IPS DF 6.9 (cell line): ENCODE results near the gene TPRA1.

Experiments
- DNase-seq: peaks from one replicate; pipeline ENCODE4 v3.0.0-alpha.2; 2013; ENCODE audit warnings: low read depth, low spot score
- H3K27ac ChIP-seq: one replicate; pipeline ENCODE4 v1.5.1; 2013; ENCODE audit warnings: low read length, control low read depth
- H3K27me3 ChIP-seq: 2 replicates; pipeline ENCODE4 v1.6.1; 2013; ENCODE audit warnings: mild to moderate bottlenecking, low read length; ENCODE audit not compliant: control insufficient read depth, insufficient read depth
- H3K36me3 ChIP-seq: 2 replicates; pipeline ENCODE4 v1.6.1; 2013; ENCODE audit warnings: low read length; ENCODE audit not compliant: control insufficient read depth, insufficient read depth
- H3K4me1 ChIP-seq: 2 replicates; pipeline ENCODE4 v1.6.1; 2013; ENCODE audit warnings: low read length; ENCODE audit not compliant: control insufficient read depth, insufficient read depth
- H3K4me3 ChIP-seq: 2 replicates; pipeline ENCODE4 v1.5.1; 2013; ENCODE audit warnings: mild to moderate bottlenecking, low read length
- H3K9me3 ChIP-seq: 2 replicates; pipeline ENCODE4 v1.6.1; 2013; ENCODE audit warnings: low read length, inconsistent platforms; ENCODE audit not compliant: control insufficient read depth, insufficient read depth
- WGBS: extraction: QIAGEN DNeasy Blood & Tissue Kit; methylation state at CpG from one replicate; pipeline ENCODE4 v1.1.7; 2013; ENCODE audit warnings: mixed read lengths, missing lambda C conversion rate; ENCODE audit not compliant: insufficient read length, insufficient coverage; 5-methylcytosine and 5-hydroxymethylcytosine counted together

TPRA1 gene

GRCh38 chr3:127590593-127591465, at the start of gene TPRA1:
Gene TPRA1 (minus strand): TSS chr3:127590733. CDS start chr3:127580146, 10,587 bp downstream.
- no peaks in the 10 kb centered on the region for H3K9me3 ChIP-seq
- H3K4me3 ChIP-seq, result peak within 1 kb of the TSS; percentile 81
- DNase-seq, result peak; percentile 83
- no peak within 1 kb of the TSS for H3K27ac ChIP-seq
- no peaks in the 10 kb centered on the region for H3K36me3 ChIP-seq
- no peaks in the 10 kb centered on the region for H3K27me3 ChIP-seq
- WGBS, result no CpG with 5 or more reads among the region's 72 CpGs
- H3K4me1 ChIP-seq, result peaks cover 1% of the 10 kb centered on the region; the same call in 1 of the 2 replicates

GRCh38 chr3:127640042-127640355, 49.5 kb upstream of the TPRA1 start:
- Histone ChIP-seq H3K9me3 (0 out of 2 replicates have a peak, but pooled peaks cover 1% of the 10 kb centered on the region), H3K27ac (no peak overlapping the region), H3K4me1 (peaks cover 2% of the 10 kb centered on the region), H3K4me3 (no peak overlapping the region), H3K36me3 (no peaks in the 10 kb centered on the region), H3K27me3 (no peaks in the 10 kb centered on the region)
- no peak for DNase-seq
- WGBS, result no CpG with 5 or more reads among the region's 3 CpGs

GRCh38 chr3:127639173-127640041, 48.9 kb upstream of the TPRA1 start:
- DNase-seq, result no peak
- Histone ChIP-seq H3K27ac (no peak overlapping the region), H3K4me1 (no peaks in the 10 kb centered on the region)

DNA sequence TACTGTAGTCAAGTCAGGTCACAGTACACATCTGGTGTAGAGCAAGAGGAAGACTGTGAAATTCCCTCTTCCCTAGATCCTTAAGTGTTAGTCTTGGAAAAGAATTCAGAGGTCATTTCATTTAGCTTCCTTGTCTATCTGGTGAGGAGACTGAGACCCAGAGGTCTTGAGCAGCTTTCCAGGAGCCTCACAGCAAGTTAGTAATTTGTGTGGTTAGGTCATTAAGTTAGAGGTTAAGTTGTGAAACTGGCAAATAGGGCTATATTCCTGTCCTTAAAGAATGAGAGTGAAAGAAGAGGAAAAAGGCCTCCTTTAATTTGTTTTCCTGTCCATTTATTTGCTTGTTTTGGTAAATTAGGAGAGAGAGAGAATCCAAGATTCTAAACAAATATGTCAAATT, 47.4 kb upstream of the TPRA1 start:
- Histone ChIP-seq H3K36me3 (no peaks in the 10 kb centered on the region), H3K4me1 (no peaks in the 10 kb centered on the region), H3K9me3 (0 out of 2 replicates have a peak, but pooled peaks cover 1% of the 10 kb centered on the region), H3K4me3 (no peak overlapping the region), H3K27me3 (no peaks in the 10 kb centered on the region), H3K27ac (no peak overlapping the region)
- no peak for DNase-seq

More at GRCh38 chr3:127639173-127640041, 48.9 kb upstream of the TPRA1 start:
- Histone ChIP-seq H3K36me3 (no peaks in the 10 kb centered on the region), H3K27me3 (no peaks in the 10 kb centered on the region), H3K4me3 (no peak overlapping the region), H3K9me3 (0 out of 2 replicates have a peak, but pooled peaks cover 1% of the 10 kb centered on the region)
- no CpG with 5 or more reads among the region's 5 CpGs for WGBS

DNA sequence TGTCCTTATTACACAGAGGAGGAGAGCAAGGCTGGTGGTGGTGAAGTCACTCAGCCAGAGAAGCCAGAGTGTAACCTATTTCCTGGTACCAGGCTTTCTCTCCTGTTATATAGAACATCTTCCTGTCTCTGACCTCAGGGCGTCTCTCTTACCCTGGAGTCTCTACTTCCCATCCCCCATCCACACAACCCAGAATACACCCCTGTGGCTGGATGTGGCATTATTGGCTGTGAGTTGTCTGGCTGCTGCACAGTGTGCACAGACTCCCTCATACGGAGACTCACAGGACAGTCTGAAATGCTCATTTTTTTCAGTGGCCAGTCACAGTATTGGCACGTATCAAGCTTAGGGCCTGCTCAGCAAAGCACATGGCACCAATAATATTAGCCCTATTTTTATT, 47.0 kb upstream of the TPRA1 start:
- no peak overlapping the region for H3K27ac ChIP-seq
- H3K4me3 ChIP-seq, result no peak overlapping the region
- no peak for DNase-seq
- no peaks in the 10 kb centered on the region for H3K36me3 ChIP-seq
- no CpG with 5 or more reads among the region's 3 CpGs for WGBS
- no peaks in the 10 kb centered on the region for H3K27me3 ChIP-seq
- 0 out of 2 replicates have a peak, but pooled peaks cover 1% of the 10 kb centered on the region for H3K9me3 ChIP-seq
- H3K4me1 ChIP-seq, result no peaks in the 10 kb centered on the region

GRCh38 chr3:127634653-127635052, 44.1 kb upstream of the TPRA1 start:
- peaks cover 4% of the 10 kb centered on the region for H3K4me1 ChIP-seq
- 0 out of 2 replicates have a peak, but pooled peaks cover 1% of the 10 kb centered on the region for H3K9me3 ChIP-seq
- no peak for DNase-seq
- no peak overlapping the region for H3K4me3 ChIP-seq
- H3K36me3 ChIP-seq, result no peaks in the 10 kb centered on the region; the same call in 1 of the 2 replicates
- H3K27ac ChIP-seq, result no peak overlapping the region
- no peaks in the 10 kb centered on the region; the same call in 1 of the 2 replicates for H3K27me3 ChIP-seq
- no CpG with 5 or more reads among the region's 12 CpGs for WGBS

GRCh38 chr3:127632035-127632820, 41.7 kb upstream of the TPRA1 start:
- DNase-seq, result no peak
- H3K27ac ChIP-seq, result no peak overlapping the region

DNA sequence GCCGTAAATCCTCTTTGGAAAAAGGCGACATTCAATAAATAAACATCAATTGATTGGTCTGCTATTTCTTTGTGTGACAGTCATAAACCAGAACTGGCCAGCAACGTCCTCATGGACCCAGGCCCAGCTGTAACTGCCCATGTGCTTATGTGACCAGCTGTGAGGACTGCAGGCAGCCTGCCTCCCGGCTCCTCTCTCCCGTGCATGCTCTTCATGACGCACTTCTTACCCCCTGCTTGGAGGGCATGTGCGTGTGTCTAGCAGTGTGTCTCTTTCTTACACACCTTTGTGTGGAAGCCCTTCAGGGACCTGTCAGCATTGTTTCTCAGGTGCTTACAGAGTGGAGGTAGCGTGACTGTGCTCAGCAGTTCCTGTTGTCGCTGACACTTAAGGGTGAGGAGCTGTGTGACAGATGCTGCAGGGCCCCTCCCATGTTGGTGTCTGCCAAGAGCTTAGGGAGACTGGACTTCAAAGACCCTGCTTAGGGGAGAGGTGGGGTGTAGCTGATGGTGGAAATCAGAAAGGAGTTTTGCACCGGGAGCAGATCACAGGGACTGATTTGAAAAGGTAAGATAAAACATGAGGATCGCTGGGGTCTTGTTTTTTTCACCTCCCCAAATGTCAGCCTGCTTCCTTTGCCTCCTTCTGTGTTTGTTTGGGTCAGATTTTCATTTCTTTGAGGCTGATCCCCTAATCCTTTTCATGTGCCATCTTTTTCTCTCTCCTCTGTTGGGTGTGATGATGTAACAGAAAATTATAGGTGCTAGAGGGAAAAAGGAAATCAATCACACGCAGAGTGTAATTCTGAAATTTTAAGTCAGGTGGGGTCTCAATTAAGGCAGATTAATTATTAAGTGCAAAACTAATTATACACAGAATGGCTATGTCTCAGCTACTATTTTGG, 40.5 kb upstream of the TPRA1 start:
- Histone ChIP-seq H3K4me1 (peaks cover 7% of the 10 kb centered on the region), H3K36me3 (no peaks in the 10 kb centered on the region; the same call in 1 of the 2 replicates), H3K27me3 (peaks cover 10% of the 10 kb centered on the region), H3K27ac (no peak overlapping the region), H3K4me3 (no peak overlapping the region), H3K9me3 (0 out of 2 replicates have a peak, but pooled peaks cover 1% of the 10 kb centered on the region)
- no peak for DNase-seq
- no CpG with 5 or more reads among the region's 12 CpGs for WGBS

More at GRCh38 chr3:127632035-127632820, 41.7 kb upstream of the TPRA1 start:
- Histone ChIP-seq H3K27me3 (peaks cover 10% of the 10 kb centered on the region), H3K9me3 (0 out of 2 replicates have a peak, but pooled peaks cover 1% of the 10 kb centered on the region), H3K36me3 (no peaks in the 10 kb centered on the region; the same call in 1 of the 2 replicates), H3K4me3 (no peak overlapping the region), H3K4me1 (peaks cover 7% of the 10 kb centered on the region)
- no CpG with 5 or more reads among the region's 8 CpGs for WGBS
